Panc1 (cell line): ENCODE results near the gene QSOX1. TPM values are rescaled to one million over a fixed set of nuclear protein-coding genes. Genes with fewer than 3 reads are reported as not detected.
A peak's percentile ranks its signal among the peaks of the same experiment; 100 is the strongest.

Experiments
- ATAC-seq: fragments of 200-7000 bp; cut with Tn5 transposase; 2 replicates; pipeline ENCODE4 v1.9.1; 2020; ENCODE audit warnings: mild to moderate bottlenecking, moderate library complexity
- BruUV-seq: library from RNA; stranded (reverse); fragments of 400-500 nt; replicated peaks from 2 replicates; lab custom pipeline; 2021; lab: Mats Ljungman, UMichigan
- CTCF ChIA-PET: fragments of 300-600 bp; sonication (Branson Sonifier 250); formaldehyde crosslinking; loops from one replicate; lab custom pipeline; 2022; ENCODE audit warnings: antibody characterized with exemption; lab: Charles Lee
- POLR2A ChIA-PET: fragments of 300-600 bp; sonication (Branson Sonifier 250); formaldehyde crosslinking; loops from one replicate; lab custom pipeline; 2022; ENCODE audit warnings: antibody characterized with exemption; lab: Charles Lee
- DNase-seq: peaks from one replicate; pipeline ENCODE4 v3.0.0-alpha.2; 2010; ENCODE audit warnings: low read depth, low spot score
- H3K27ac ChIP-seq: 2 replicates; pipeline ENCODE4 v1.5.1; 2011; ENCODE audit warnings: mild to moderate bottlenecking, low read length, inconsistent platforms
- H3K27me3 ChIP-seq: fragments of 200-500 bp; sonication (Bioruptor generic); 2 replicates; pipeline ENCODE4 v1.6.0; 2014; ENCODE audit warnings: low read length, inconsistent platforms; ENCODE audit not compliant: control insufficient read depth, insufficient read depth
- H3K36me3 ChIP-seq: fragments of 200-500 bp; sonication (Bioruptor generic); 2 replicates; pipeline ENCODE4 v1.5.1; 2014; ENCODE audit warnings: inconsistent platforms, mild to moderate bottlenecking, low read length, moderate library complexity; ENCODE audit not compliant: control insufficient read depth, insufficient read depth
- H3K4me1 ChIP-seq: 2 replicates; pipeline ENCODE4 v1.5.1; 2011; ENCODE audit warnings: inconsistent platforms, mild to moderate bottlenecking, low read length, moderate library complexity; ENCODE audit not compliant: control insufficient read depth, insufficient read depth
- H3K4me3 ChIP-seq, 2 experiments: 2 replicates each; pipeline ENCODE4 v1.5.1; 2011 to 2012; ENCODE audit warnings: low read depth in 2 of 2, low read length in 2 of 2, mild to moderate bottlenecking in 2 of 2, inconsistent platforms in 1 of 2, moderate library complexity in 1 of 2
- H3K9me3 ChIP-seq: fragments of 200-500 bp; sonication (Bioruptor generic); 2 replicates; pipeline ENCODE4 v1.5.1; 2014; ENCODE audit warnings: low read depth, mild to moderate bottlenecking, inconsistent platforms, low read length, moderate library complexity; ENCODE audit not compliant: control insufficient read depth, insufficient read depth
- POLR2AphosphoS5 ChIP-seq: IDR thresholded peaks from 2 replicates; pipeline ENCODE4 v1.6.1; 2012; ENCODE audit warnings: mild to moderate bottlenecking, low read depth, low read length, moderate library complexity
- REST ChIP-seq, 2 experiments: IDR thresholded peaks; 2 replicates each; pipeline ENCODE4 v1.6.1; 2011 to 2012; ENCODE audit warnings: low read depth in 2 of 2, control low read depth in 1 of 2, low read length in 1 of 2, mild to moderate bottlenecking in 1 of 2, moderate library complexity in 1 of 2; ENCODE audit not compliant: insufficient read depth in 1 of 2
- SIN3A ChIP-seq: IDR thresholded peaks from 2 replicates; pipeline ENCODE4 v1.6.1; 2012; ENCODE audit warnings: low read depth, mild to moderate bottlenecking, low read length, moderate library complexity, borderline replicate concordance; ENCODE audit not compliant: insufficient read depth
- TCF7L2 ChIP-seq: IDR thresholded peaks from 2 replicates; pipeline ENCODE4 v1.6.1; 2011; ENCODE audit warnings: mild to moderate bottlenecking, low read depth, low read length, inconsistent platforms
- in situ Hi-C: cut with HindIII; loops from 2 replicates; pipeline ENCODE4 v1.10.0; 2016; ENCODE audit warnings: low sequenced_read_pairs, low pct_unique_long_range_greater_than_20kb
- intact Hi-C: fragments of 100-400 bp; cut with micrococcal nuclease; formaldehyde crosslinking; loops from one replicate; pipeline ENCODE4 v1.10.0; 2022; ENCODE audit not compliant: unreplicated experiment
- total RNA-seq: library from RNA; stranded (reverse); gene quantifications from one replicate; pipeline ENCODE4 v1.2.1, GENCODE V29; 2021; ENCODE audit not compliant: unreplicated experiment
- TF ChIP-seq, protein P1 (sequence below): fragments of 450-650 bp; IDR thresholded peaks from 2 replicates; pipeline ENCODE4 v1.5.1; 2017; ENCODE audit warnings: mild to moderate bottlenecking

Gene QSOX1
- total RNA-seq, 1 experiment from 2014 or later, result 152 TPM

DNA sequence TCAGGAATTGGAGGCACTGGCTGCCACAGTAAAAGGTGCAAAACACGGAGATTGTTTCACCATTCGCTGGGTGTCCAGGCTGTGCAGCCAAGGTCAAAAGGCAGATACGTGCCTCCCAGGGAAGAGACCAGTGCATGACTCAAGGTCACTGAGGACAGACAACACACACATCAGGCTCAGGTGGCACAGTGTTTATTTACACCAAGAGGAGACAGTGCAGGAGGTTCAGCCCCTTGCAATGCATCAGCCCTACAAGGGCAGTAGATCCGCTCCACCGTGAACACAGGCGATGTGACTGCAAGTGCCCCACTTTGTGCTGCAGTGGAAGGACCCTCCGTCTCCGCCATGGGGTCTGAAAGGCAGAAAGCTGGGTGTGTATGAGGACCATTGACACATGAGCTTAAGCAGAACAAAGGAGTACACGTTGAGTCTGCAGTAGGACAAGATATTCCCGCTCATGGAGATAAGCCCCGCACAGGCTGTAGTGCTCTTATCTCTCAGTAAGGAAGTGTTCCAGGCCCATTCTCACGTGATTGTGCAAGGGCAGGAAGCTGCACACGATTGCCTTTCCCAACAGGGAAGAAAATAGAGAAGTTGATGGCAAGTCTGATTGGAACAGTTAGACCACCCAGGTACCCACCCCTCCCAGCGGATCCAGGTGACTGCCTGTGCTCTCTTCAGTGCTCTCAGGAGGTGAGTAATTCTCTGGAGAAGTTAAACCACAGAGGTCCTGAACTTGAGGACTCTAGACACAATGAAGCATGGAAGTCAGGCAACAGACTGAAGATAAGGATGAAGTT lies 37.5 kb upstream of the QSOX1 start:
- intact Hi-C loops, result no loop called here

DNA sequence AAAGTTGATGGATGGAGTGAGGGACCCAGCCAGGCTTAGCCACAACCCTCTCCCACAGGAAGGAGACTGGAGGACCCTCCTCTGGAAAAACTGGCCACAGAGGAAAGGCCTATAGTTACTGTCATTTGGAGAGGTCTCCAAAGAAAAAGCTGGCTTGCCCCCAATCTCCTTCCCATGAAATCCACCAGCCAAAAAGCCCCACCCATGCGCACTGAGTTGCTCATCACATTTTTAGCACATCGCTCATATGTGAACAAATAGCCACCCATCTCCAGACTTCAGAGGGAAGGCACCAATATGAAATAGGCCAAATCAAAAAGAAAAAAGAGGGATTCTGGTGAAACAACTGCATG lies 36.9 kb upstream of the QSOX1 start:
- Histone ChIP-seq H3K4me1 (0 out of 2 replicates have a peak, but pooled peaks cover 3% of the 10 kb centered on the region), H3K27me3 (no peaks in the 10 kb centered on the region), H3K4me3 (no peak overlapping the region), H3K36me3 (peaks cover under 1% of the 10 kb centered on the region; the same call in 1 of the 2 replicates), H3K27ac (no peak overlapping the region), H3K9me3 (no peaks in the 10 kb centered on the region)
- POLR2A ChIA-PET, result no interaction called here
- CTCF ChIA-PET, result no interaction called here
- intact Hi-C loops, result no loop called here
- no TSS peak for BruUV-seq
- in situ Hi-C loops, result no loop called here
- DNase-seq (no peak), ATAC-seq (peak; percentile 47; the same call in 1 of the 2 replicates)
- TF ChIP-seq, protein P1, sequence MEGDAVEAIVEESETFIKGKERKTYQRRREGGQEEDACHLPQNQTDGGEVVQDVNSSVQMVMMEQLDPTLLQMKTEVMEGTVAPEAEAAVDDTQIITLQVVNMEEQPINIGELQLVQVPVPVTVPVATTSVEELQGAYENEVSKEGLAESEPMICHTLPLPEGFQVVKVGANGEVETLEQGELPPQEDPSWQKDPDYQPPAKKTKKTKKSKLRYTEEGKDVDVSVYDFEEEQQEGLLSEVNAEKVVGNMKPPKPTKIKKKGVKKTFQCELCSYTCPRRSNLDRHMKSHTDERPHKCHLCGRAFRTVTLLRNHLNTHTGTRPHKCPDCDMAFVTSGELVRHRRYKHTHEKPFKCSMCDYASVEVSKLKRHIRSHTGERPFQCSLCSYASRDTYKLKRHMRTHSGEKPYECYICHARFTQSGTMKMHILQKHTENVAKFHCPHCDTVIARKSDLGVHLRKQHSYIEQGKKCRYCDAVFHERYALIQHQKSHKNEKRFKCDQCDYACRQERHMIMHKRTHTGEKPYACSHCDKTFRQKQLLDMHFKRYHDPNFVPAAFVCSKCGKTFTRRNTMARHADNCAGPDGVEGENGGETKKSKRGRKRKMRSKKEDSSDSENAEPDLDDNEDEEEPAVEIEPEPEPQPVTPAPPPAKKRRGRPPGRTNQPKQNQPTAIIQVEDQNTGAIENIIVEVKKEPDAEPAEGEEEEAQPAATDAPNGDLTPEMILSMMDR, result no peak
- TF ChIP-seq TCF7L2, result no peak
- no peak for TF ChIP-seq REST (IDR thresholded peaks at IDR 0.05; ENCODE audit: insufficient read depth in 1 of 2, low read depth in 2 of 2, low read length in 1 of 2)

More for the DNA sequence above, 37.5 kb upstream of the QSOX1 start:
- in situ Hi-C loops, result no loop called here
- no peak overlapping the region for H3K27ac ChIP-seq
- H3K4me1 ChIP-seq, result 0 out of 2 replicates have a peak, but pooled peaks cover 3% of the 10 kb centered on the region
- CTCF ChIA-PET, result no interaction called here
- no peak overlapping the region for H3K4me3 ChIP-seq
- POLR2A ChIA-PET, result no interaction called here
- no peaks in the 10 kb centered on the region for H3K9me3 ChIP-seq
- ATAC-seq, result peak; percentile 57
- TF ChIP-seq REST (IDR thresholded peaks at IDR 0.05; ENCODE audit: insufficient read depth in 1 of 2, low read depth in 2 of 2, low read length in 1 of 2) (no peak), SIN3A (no peak), TCF7L2 (no peak), POLR2AphosphoS5 (no peak)
- TF ChIP-seq, protein P1, result no peak
- BruUV-seq, result no TSS peak
- no peaks in the 10 kb centered on the region for H3K27me3 ChIP-seq
- H3K36me3 ChIP-seq, result peaks cover 5% of the 10 kb centered on the region; the same call in 1 of the 2 replicates
- no peak for DNase-seq
